Stimulated activated naive CD8-positive, alpha-beta T cell treated with anti-CD3 and anti-CD28 coated beads, Interleukin-15, Interleukin-2, amounts not matched to agents 100 U/mL and 50 U/mL, for 24 hours (primary cell): ENCODE data around the gene OR2A12.
"Not testable (repeated sequence)": the region's sequence is repeated elsewhere in the genome, so short reads cannot be mapped to it uniquely, and the experiment has no call there.

Experiments used
- ATAC-seq: fragments of 150-1000 bp; cut with Tn5 transposase; one replicate; pipeline ENCODE4 v1.10.0; 2021
- DNase-seq: peaks from one replicate; pipeline ENCODE4 v3.0.0; 2021

OR2A12 gene

GRCh38 chr7:144085978-144086377 is at the start of gene OR2A12:
Gene OR2A12, plus strand, starts transcription at chr7:144086278. Its CDS starts 8,830 bp downstream, at chr7:144095108.
- no peak for ATAC-seq
- no peak for DNase-seq

- ATAC-seq = no peak
- no peak for DNase-seq
Measured at GRCh38 chr7:144036302-144036885, 49.7 kb upstream of the OR2A12 start.

GRCh38 chr7:144037414-144038035 is 48.6 kb upstream of the OR2A12 start:
- no peak for ATAC-seq

GRCh38 chr7:144038887-144039286 is 47.2 kb upstream of the OR2A12 start:
- ATAC-seq (no peak), DNase-seq (no peak)

More at GRCh38 chr7:144037414-144038035, 48.6 kb upstream of the OR2A12 start:
- no peak for DNase-seq

- DNase-seq (no peak), ATAC-seq (no peak)
Measured at GRCh38 chr7:144048648-144049047, 37.4 kb upstream of the OR2A12 start, which contains the start of gene OR2A5. Gene OR2A5, plus strand, starts transcription at chr7:144048948. Its CDS starts 1,454 bp downstream, at chr7:144050402.

- DNase-seq (no peak), ATAC-seq (no peak)
Measured at GRCh38 chr7:144049491-144049890, 36.6 kb upstream of the OR2A12 start.

- ATAC-seq (no peak), DNase-seq (no peak)
Measured at GRCh38 chr7:144050093-144050492, 36.0 kb upstream of the OR2A12 start.

- not testable (repeated sequence) for ATAC-seq
Measured at GRCh38 chr7:144050884-144051283, 35.2 kb upstream of the OR2A12 start.

GRCh38 chr7:144057954-144058353 is 28.1 kb upstream of the OR2A12 start:
- ATAC-seq = no peak
- DNase-seq = no peak

More at GRCh38 chr7:144050884-144051283, 35.2 kb upstream of the OR2A12 start:
- not testable (repeated sequence) for DNase-seq

- no peak for ATAC-seq
- no peak for DNase-seq
Measured at GRCh38 chr7:144063710-144064109, 22.4 kb upstream of the OR2A12 start.

- DNase-seq = no peak
- no peak for ATAC-seq
Measured at GRCh38 chr7:144069511-144069910, 16.6 kb upstream of the OR2A12 start, which contains the start of gene OR2A25. Gene OR2A25, plus strand, starts transcription at chr7:144069811. Its CDS starts 4,409 bp downstream, at chr7:144074220.

- DNase-seq (no peak), ATAC-seq (no peak)
Measured at GRCh38 chr7:144069953-144070352, 16.1 kb upstream of the OR2A12 start.

GRCh38 chr7:144074374-144074773 is 11.7 kb upstream of the OR2A12 start:
- DNase-seq (no peak), ATAC-seq (no peak)

GRCh38 chr7:144086730-144087129 is 652 bp downstream of the OR2A12 start:
- ATAC-seq (no peak), DNase-seq (no peak)

- DNase-seq (no peak), ATAC-seq (no peak)
Measured at GRCh38 chr7:144087230-144087629, 1.2 kb downstream of the OR2A12 start.

GRCh38 chr7:144090667-144091066 is 4.6 kb downstream of the OR2A12 start:
- no peak for DNase-seq

GRCh38 chr7:144098776-144099175 is 12.7 kb downstream of the OR2A12 start:
- no peak for ATAC-seq
- DNase-seq = no peak

More at GRCh38 chr7:144090667-144091066, 4.6 kb downstream of the OR2A12 start:
- no peak for ATAC-seq

- DNase-seq (no peak), ATAC-seq (no peak)
Measured at GRCh38 chr7:144100607-144101006, 14.5 kb downstream of the OR2A12 start.

- DNase-seq (no peak), ATAC-seq (no peak)
Measured at GRCh38 chr7:144102041-144102440, 16.0 kb downstream of the OR2A12 start.

GRCh38 chr7:144105211-144105610 is 19.1 kb downstream of the OR2A12 start:
- ATAC-seq (no peak), DNase-seq (no peak)

- no peak for DNase-seq
- ATAC-seq = no peak
Measured at GRCh38 chr7:144109283-144109682, 23.2 kb downstream of the OR2A12 start, which contains the start of gene OR2A2. Gene OR2A2, plus strand, starts transcription at chr7:144109583. Its CDS starts 0 bp downstream, at chr7:144109583.

GRCh38 chr7:144110272-144110671 is 24.2 kb downstream of the OR2A12 start:
- ATAC-seq (no peak), DNase-seq (no peak)

GRCh38 chr7:144113651-144114050 is 27.6 kb downstream of the OR2A12 start:
- ATAC-seq (no peak), DNase-seq (no peak)

- no peak for ATAC-seq
- DNase-seq = no peak
Measured at GRCh38 chr7:144118341-144118740, 32.3 kb downstream of the OR2A12 start.
